Glutamatergic neuron (in vitro differentiated cells): ENCODE measurements around the gene PROC. TPM values are rescaled to one million over a fixed set of nuclear protein-coding genes. Genes with fewer than 3 reads are reported as not detected.

Source experiments
- DNase-seq: peaks from one replicate; pipeline ENCODE4 v3.0.0; 2022
- H3K27ac Mint-ChIP-seq: one replicate; pipeline ENCODE4 v1.8.0; 2020; ENCODE audit warnings: mild to moderate bottlenecking, mixed read lengths, inconsistent platforms; ENCODE audit not compliant: unreplicated experiment
- H3K27me3 Mint-ChIP-seq: one replicate; pipeline ENCODE4 v1.8.0; 2020; ENCODE audit warnings: mild to moderate bottlenecking, moderate library complexity, mixed read lengths, inconsistent platforms; ENCODE audit not compliant: unreplicated experiment
- H3K36me3 Mint-ChIP-seq: one replicate; pipeline ENCODE4 v1.8.0; 2020; ENCODE audit warnings: mild to moderate bottlenecking, mixed read lengths, inconsistent platforms; ENCODE audit not compliant: unreplicated experiment
- H3K4me1 Mint-ChIP-seq: one replicate; pipeline ENCODE4 v1.8.0; 2020; ENCODE audit warnings: mild to moderate bottlenecking, low read depth, mixed read lengths, inconsistent platforms; ENCODE audit not compliant: unreplicated experiment
- H3K4me3 Mint-ChIP-seq: one replicate; pipeline ENCODE4 v1.8.0; 2020; ENCODE audit warnings: mild to moderate bottlenecking, mixed read lengths, inconsistent platforms; ENCODE audit not compliant: unreplicated experiment
- H3K9me3 Mint-ChIP-seq: one replicate; pipeline ENCODE4 v1.8.0; 2020; ENCODE audit warnings: mild to moderate bottlenecking, moderate library complexity, mixed read lengths, inconsistent platforms; ENCODE audit not compliant: unreplicated experiment
- total RNA-seq: library from RNA; stranded (reverse); fragmentation: NEBNext Ultra II Directional; extraction: Animal tissue kit (Norgen Biotek cat#: 25700); gene quantifications from one replicate; pipeline ENCODE4 v1.2.1, GENCODE V29; 2021; ENCODE audit not compliant: unreplicated experiment
- TF ChIP-seq, protein P1 (sequence below): fragments of 200-600 bp; sonication (generic); IDR thresholded peaks from one replicate; pipeline ENCODE4 v1.5.0; 2021; ENCODE audit not compliant: partially characterized antibody, unreplicated experiment

Gene PROC
- total RNA-seq, 1 donor from 2014 or later, result not detected

DNA sequence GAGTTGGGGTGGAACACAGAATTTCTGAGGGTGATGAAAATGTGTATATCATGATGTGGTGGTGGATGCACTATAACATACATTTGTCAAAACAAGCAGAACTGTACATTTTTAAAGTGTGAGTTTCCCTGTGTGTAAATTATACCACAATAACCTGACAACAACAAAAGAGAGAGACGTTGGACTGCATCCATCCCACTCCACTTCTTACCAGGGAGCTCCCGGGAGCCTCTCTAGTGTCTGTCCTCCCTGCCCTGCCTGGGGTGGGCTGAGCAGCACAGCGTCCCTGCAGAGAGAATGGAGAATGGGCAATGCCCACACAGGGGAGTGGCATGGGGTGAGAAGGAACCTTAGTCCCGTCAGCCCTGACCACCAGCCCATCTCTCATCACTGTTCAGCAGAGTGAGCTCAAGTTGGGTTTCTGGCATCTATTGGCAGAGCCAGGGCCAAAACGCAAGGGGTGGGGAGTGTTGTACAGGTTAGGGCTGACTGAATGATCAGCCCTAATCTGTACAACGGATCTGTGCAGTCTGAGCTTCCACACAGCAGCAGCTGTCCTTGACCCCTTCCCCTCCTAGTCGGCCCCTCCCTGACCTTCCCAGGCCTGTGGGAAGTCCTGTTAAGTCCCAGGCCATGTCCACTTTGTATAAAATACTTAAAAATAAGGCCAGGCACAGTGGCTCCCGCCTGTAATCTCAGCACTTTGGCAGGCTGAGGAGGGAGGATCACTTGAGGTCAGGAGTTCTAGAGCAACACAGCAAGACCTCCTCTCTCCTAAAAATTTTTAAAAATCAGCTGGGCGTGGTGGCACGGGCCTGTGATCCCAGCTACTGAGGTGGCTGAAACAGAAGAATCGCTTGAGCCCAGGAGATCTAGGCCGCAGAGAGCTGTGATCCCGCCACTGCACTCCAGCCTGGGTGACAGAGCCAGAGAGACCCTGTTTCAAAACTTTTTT lies 3.3 kb upstream of the PROC start:
- TF ChIP-seq, protein P1, sequence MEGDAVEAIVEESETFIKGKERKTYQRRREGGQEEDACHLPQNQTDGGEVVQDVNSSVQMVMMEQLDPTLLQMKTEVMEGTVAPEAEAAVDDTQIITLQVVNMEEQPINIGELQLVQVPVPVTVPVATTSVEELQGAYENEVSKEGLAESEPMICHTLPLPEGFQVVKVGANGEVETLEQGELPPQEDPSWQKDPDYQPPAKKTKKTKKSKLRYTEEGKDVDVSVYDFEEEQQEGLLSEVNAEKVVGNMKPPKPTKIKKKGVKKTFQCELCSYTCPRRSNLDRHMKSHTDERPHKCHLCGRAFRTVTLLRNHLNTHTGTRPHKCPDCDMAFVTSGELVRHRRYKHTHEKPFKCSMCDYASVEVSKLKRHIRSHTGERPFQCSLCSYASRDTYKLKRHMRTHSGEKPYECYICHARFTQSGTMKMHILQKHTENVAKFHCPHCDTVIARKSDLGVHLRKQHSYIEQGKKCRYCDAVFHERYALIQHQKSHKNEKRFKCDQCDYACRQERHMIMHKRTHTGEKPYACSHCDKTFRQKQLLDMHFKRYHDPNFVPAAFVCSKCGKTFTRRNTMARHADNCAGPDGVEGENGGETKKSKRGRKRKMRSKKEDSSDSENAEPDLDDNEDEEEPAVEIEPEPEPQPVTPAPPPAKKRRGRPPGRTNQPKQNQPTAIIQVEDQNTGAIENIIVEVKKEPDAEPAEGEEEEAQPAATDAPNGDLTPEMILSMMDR, result no peak
- peaks cover 10% of the 10 kb centered on the region for H3K27me3 Mint-ChIP-seq
- H3K27ac Mint-ChIP-seq, result no peak overlapping the region
- H3K9me3 Mint-ChIP-seq, result peaks cover 7% of the 10 kb centered on the region
- no peak for DNase-seq
- no peaks in the 10 kb centered on the region for H3K36me3 Mint-ChIP-seq
- H3K4me1 Mint-ChIP-seq, result peaks cover 5% of the 10 kb centered on the region
- no peak overlapping the region for H3K4me3 Mint-ChIP-seq

DNA sequence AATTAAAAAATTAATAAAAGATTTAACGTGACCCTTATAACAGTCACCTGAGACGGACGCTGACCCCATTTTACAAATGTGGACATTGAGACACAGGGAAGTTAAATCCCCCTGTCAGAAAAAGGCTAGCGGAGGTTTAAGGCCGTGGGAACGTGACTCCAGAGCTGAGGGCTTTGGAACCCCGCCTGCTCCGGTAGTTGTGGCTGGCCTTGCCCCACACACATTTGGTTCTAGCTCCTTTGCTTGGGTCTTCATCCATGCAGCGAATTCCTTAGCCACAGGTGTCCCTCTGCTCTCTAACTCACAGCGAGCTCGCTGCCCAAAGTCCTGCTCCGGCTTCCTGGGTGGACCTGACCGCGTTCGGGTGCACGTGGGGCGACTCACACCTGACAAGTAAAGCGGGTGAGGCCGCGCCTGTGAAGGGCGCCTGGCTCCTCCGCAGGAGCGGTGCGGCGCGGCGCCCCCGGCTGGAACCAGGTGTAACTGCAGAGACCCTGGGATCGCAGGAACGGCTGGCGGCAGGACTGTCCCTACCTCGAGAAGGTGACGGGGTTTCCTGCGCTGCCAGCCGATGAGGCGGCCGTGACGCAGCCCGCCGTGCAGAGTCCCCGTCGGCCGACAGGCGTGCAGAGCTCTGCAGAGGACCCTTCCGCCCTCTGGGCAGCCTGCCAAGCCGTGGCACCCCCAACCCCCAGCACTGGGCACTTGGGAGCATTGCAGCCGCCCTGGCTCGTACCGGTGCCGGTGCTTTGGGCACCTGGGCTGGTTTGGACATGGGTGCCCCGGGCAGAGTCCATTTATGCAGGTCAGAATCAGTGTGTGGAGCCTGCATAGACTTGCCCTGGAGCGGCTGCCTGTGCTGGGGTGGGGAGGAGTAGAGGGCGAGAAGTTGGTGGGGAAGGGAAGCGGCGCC lies 2.4 kb upstream of the PROC start:
- no peak overlapping the region for H3K27ac Mint-ChIP-seq
- DNase-seq, result peak; percentile 80
- TF ChIP-seq, protein P1, result peak; percentile 72
- peaks cover 7% of the 10 kb centered on the region for H3K9me3 Mint-ChIP-seq
- H3K27me3 Mint-ChIP-seq, result peaks cover 15% of the 10 kb centered on the region
- peak overlapping the region; percentile 42 for H3K4me3 Mint-ChIP-seq
- peaks cover 5% of the 10 kb centered on the region for H3K4me1 Mint-ChIP-seq
- no peaks in the 10 kb centered on the region for H3K36me3 Mint-ChIP-seq

DNA sequence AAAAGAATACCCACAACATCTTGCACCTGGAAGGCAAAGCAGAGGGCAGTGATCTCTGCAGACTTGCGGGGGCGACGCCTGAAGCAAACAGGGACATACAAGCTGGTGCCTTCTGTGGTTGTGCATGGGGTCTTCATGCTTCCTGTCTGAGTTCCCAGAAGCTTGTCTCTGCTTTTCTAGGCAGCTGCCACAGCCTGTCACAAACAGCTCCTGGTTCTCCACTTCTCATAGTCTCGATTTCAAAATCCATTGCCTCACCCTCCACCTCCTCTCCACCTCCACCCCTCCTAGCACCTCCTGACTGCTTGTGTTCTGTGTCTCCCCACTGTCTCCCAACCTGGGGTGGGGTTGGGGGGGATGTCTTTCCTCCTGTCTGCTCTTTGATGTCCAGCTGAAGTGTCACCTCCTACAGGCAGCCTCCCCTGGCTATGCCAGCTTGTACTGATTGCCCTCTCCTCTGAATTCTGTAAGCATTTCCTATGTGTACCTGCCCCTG lies 1.7 kb upstream of the PROC start:
- Mint-ChIP-seq H3K4me1 (peaks cover 5% of the 10 kb centered on the region), H3K36me3 (no peaks in the 10 kb centered on the region), H3K9me3 (peaks cover 7% of the 10 kb centered on the region), H3K27ac (no peak overlapping the region), H3K4me3 (peak overlapping the region; percentile 57), H3K27me3 (peaks cover 15% of the 10 kb centered on the region)
- TF ChIP-seq, protein P1, result no peak
- DNase-seq, result no peak

DNA sequence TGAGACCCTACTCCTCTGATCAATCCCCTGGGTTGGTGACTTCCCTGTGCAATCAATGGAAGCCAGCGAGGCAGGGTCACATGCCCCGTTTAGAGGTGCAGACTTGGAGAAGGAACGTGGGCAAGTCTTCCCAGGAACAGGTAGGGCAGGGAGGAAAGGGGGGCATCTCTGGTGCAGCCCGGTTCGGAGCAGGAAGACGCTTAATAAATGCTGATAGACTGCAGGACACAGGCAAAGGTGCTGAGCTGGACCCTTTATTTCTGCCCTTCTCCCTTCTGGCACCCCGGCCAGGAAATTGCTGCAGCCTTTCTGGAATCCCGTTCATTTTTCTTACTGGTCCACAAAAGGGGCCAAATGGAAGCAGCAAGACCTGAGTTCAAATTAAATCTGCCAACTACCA lies 821 bp upstream of the PROC start:
- H3K4me1 Mint-ChIP-seq, result peaks cover 2% of the 10 kb centered on the region
- H3K27me3 Mint-ChIP-seq, result peaks cover 18% of the 10 kb centered on the region
- H3K9me3 Mint-ChIP-seq, result peaks cover 7% of the 10 kb centered on the region
- no peak overlapping the region for H3K27ac Mint-ChIP-seq
- no peaks in the 10 kb centered on the region for H3K36me3 Mint-ChIP-seq
- no peak overlapping the region for H3K4me3 Mint-ChIP-seq
- DNase-seq, result no peak
- TF ChIP-seq, protein P1, result no peak
